SH-SY5Y (cell line): ENCODE data around the gene ADI1.

Experiments used
- GATA2 ChIP-seq: IDR thresholded peaks from 2 replicates; pipeline ENCODE4 v1.6.1; 2011; ENCODE audit warnings: mild to moderate bottlenecking, low read depth, low read length
- GATA3 ChIP-seq: IDR thresholded peaks from 2 replicates; pipeline ENCODE4 v1.6.1; 2011; ENCODE audit warnings: low read depth, mild to moderate bottlenecking, low read length, moderate library complexity

The ADI1 gene

DNA sequence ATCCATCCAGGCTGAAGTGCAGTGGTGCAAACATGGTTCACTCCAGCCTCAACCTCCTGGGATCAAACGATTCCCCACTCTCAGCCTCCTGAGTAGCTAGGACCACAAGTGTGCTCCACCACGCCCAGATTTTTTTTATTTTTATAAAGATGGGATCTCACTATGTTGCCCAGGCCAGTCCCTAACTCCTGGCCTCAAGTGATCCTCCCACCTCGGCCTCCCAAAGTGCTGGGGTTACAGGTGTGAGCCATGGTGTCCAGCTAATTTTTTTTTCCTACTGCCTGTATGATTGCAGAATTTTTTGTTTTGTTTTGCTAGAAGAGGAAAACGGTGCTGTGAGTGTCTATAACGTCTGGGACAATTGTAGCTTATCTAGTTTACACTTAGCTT, 38.3 kb downstream of the ADI1 start:
- no peak for TF ChIP-seq GATA2
- no peak for TF ChIP-seq GATA3

DNA sequence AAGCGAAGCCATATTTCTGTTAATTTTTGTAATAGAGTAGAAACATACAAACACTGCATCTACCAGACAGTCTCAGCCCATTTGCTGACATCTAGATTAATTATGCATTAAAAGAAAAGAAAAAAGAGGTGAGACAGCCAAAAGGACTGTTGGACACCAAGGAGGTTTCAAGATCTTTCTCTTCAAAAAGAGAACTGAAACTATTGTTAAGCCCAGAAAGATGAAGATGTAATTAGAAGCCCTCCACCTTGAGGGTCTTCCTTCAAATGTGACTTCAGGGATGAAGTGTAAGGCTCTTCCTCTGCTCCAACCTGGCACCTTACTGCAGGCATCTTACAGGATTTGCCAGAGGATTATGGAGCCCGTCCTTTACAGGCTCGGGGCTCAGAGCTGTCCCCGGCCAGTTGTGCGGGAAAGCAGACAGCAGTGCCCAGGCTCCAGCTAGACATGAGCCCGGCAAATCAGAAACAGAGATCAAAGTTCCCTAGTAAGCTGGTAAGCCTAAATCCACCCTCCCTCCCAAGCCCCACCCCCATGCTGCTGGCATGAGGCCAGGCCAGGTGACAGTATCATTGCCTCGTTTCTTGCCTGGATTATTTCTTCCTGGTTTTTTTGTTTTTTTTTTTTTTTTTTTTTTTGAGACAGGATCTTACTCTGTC, 38.9 kb downstream of the ADI1 start:
- TF ChIP-seq GATA3 (no peak), GATA2 (no peak)

- TF ChIP-seq GATA2: no peak
- TF ChIP-seq GATA3: no peak
These were observed 39.7 kb downstream of the ADI1 start for GRCh38 chr2:3479430-3480320.

DNA sequence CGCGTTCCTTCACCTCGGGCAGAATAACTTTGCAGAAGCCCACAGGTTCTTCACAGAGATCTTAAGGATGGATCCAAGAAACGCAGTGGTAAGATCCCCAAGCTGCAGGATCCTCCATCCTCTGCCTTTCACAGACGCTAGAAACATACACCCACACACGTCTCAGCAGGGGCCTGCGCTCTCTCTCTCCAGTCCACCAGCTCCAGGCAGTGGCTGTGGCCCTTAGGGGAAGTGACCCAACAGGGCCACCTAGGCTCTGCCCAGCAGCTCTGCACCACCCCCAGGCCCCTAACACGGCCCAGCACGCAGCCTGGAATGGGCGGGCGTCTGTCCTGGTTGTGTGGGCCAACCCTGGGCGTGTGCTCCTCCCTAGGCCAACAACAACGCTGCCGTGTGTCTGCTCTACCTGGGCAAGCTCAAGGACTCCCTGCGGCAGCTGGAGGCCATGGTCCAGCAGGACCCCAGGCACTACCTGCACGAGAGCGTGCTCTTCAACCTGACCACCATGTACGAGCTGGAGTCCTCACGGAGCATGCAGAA, 40.4 kb downstream of the ADI1 start:
- TF ChIP-seq GATA3: no peak
- no peak for TF ChIP-seq GATA2

DNA sequence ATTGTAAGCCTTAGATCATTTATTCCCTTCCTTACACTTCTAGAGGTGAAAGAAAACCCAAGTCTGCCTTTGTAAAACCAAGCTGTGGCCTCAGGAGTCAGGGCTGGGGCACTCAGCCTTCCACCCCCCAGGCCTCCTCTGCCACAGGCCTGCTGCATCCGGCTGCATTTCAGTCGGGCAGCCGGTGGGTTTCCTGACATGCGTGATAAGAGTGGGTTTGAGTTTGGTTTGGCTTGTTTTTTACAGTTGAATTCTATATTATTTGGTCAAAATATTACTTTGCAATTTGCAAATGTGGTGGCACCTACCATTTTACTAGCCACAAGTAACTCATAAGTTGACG, 42.4 kb downstream of the ADI1 start:
- no peak for TF ChIP-seq GATA2
- TF ChIP-seq GATA3: no peak

DNA sequence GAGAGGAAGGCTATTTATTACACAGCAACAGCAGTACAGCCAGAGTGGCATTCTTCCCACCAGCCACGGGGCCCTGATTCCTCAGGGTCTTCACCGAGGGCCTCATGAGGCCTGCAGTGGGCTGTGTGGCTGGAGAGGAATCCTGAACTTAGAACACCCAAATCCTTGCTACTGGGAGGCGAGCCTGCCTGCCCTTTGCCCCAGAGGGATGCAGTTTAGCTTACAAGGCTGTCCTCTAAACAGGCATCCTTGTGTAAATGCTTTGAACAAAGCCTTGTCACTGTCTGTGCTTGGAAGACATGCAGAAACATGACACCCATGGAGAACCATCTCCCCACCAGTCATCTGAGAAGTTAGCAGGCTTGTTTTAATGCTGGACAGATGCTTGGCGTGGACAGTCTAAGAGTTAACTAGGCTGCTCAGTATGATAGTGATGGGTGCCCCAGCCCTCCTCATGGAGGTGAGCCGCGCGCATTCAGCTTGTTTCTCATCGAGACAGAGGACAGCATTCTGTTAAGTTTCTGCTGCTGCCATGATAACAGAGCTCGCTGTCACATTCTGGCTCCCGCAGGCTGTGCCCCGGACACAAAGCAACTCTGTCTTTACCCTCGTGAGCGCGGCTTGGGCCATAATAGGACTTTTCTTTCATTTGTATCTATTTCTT, 42.9 kb downstream of the ADI1 start:
- TF ChIP-seq GATA2: no peak

- TF ChIP-seq GATA2 (no peak), GATA3 (no peak)
These were observed 43.6 kb downstream of the ADI1 start for GRCh38 chr2:3475771-3476170.

DNA sequence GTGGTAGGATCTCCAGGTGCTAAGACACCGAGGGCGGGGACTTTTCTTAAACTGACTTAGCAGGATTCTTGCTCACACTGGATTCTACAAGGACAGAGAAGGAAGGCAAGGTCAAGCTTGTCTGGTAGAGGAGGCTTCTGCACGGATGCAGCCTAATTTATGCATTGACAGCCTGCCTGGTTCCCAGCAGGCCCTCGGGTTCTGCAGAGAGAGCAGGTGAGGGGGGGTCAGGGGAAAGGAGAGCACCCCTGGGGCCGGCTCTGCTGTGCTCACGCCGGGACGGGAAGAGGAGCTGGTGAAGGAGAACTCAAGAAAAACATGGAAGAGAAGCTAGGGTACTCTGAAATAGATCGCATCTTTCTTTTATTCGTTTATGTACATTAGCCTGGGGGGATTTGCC, 46.4 kb downstream of the ADI1 start:
- TF ChIP-seq GATA3 (no peak), GATA2 (no peak)

- TF ChIP-seq GATA2 (no peak), GATA3 (no peak)
These were observed 47.0 kb downstream of the ADI1 start for GRCh38 chr2:3472296-3472695.

- TF ChIP-seq GATA3 (no peak), GATA2 (no peak)
These were observed 48.2 kb downstream of the ADI1 start for GRCh38 chr2:3470856-3471737.

DNA sequence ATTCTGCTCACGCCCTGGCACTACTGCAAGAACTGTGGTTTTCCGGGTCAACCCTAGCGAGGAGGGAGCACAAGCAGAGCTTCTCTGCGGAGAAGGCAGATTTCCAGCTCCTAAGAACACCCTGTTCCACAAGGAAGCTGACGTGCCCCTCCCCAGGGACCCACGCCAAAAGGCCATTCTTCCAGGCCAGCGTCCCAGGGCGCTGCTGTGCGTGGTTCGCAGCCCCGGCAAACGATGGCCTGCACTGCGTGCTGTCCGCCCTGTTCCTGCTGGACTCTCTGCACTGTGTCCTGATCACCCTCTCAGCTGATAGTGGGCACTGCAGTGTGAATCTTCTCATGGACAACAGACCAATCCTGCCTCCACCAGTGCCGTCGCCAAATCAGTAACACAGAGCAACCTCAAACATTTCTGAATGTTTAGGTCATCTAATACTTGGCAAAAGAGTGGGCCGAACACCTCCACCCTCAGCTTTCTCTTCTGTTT, 49.1 kb downstream of the ADI1 start:
- TF ChIP-seq GATA2 (no peak), GATA3 (no peak)

DNA sequence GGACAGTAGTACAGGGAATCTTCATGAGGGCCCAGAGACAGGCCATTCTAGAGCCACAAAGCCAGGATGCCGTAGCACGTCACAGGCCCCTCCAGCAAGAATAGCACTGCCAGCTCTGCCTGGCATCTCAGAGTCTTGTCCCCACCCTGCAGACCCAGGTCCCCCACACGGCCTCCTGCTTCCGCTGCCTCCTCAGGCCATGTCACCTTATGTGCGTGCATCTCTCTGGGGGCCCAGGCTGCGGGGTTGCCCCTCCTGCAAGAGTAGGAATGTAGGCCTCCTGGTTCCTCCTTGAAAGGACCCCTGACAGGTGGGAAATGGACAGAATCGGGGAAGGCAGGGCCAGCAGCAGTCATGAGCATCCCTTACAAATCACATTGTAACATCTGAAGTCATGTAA, 49.8 kb downstream of the ADI1 start:
- TF ChIP-seq GATA2 (no peak), GATA3 (no peak)

- no peak for TF ChIP-seq GATA3
- no peak for TF ChIP-seq GATA2
These were observed 50.9 kb downstream of the ADI1 start for GRCh38 chr2:3468296-3468988.

- TF ChIP-seq GATA3: no peak
- no peak for TF ChIP-seq GATA2
These were observed 51.7 kb downstream of the ADI1 start for GRCh38 chr2:3467654-3468053.
